Measurements from ENCODE around the gene CFAP52.
A peak's percentile ranks its signal among the peaks of the same experiment; 100 is the strongest.
"Not testable (repeated sequence)": the region's sequence is repeated elsewhere in the genome, so short reads cannot be mapped to it uniquely, and the experiment has no call there.

The CFAP52 gene

GRCh38 chr17:9571201-9571600 is 5.2 kb upstream of the CFAP52 start:
- no peak for DNase-seq (ENCODE audit: low read depth)

GRCh38 chr17:9575381-9576101 is 901 bp upstream of the CFAP52 start, which contains the start of gene STX8:
STX8 (minus strand) TSS chr17:9575820; CDS start chr17:9575808, 12 bp downstream.
- DNase-seq (ENCODE audit: low read depth) = peak; percentile 55

GRCh38 chr17:9577373-9577709 is 899 bp downstream of the CFAP52 start:
- no peak for DNase-seq (ENCODE audit: low read depth)

- no peak for DNase-seq (ENCODE audit: low read depth)
Measured at GRCh38 chr17:9587969-9588656, 11.7 kb downstream of the CFAP52 start.

- no peak for DNase-seq (ENCODE audit: low read depth)
Measured at GRCh38 chr17:9594065-9594464, 17.6 kb downstream of the CFAP52 start.

GRCh38 chr17:9597638-9598037 is 21.2 kb downstream of the CFAP52 start:
- DNase-seq (ENCODE audit: low read depth) = not testable (repeated sequence)

- DNase-seq (ENCODE audit: low read depth) = no peak
Measured at GRCh38 chr17:9598661-9599060, 22.2 kb downstream of the CFAP52 start.

GRCh38 chr17:9604583-9604982 is 28.1 kb downstream of the CFAP52 start:
- DNase-seq (ENCODE audit: low read depth) = not testable (repeated sequence)

GRCh38 chr17:9606453-9606852 is 30.0 kb downstream of the CFAP52 start:
- no peak for DNase-seq (ENCODE audit: low read depth)

GRCh38 chr17:9607058-9607457 is 30.6 kb downstream of the CFAP52 start:
- DNase-seq (ENCODE audit: low read depth) = not testable (repeated sequence)

GRCh38 chr17:9611557-9611956 is 35.1 kb downstream of the CFAP52 start:
- no peak for DNase-seq (ENCODE audit: low read depth)

- DNase-seq (ENCODE audit: low read depth) = no peak
Measured at GRCh38 chr17:9612006-9612405, 35.6 kb downstream of the CFAP52 start.

- DNase-seq (ENCODE audit: low read depth) = no peak
Measured at GRCh38 chr17:9615486-9615885, 39.0 kb downstream of the CFAP52 start.

GRCh38 chr17:9622961-9623360 is 46.5 kb downstream of the CFAP52 start:
- no peak for DNase-seq (ENCODE audit: low read depth)

GRCh38 chr17:9628509-9628908 is 52.1 kb downstream of the CFAP52 start:
- no peak for DNase-seq (ENCODE audit: low read depth)

- DNase-seq (ENCODE audit: low read depth) = no peak
Measured at GRCh38 chr17:9632741-9633140, 56.3 kb downstream of the CFAP52 start.

GRCh38 chr17:9635340-9635739 is 58.9 kb downstream of the CFAP52 start:
- no peak for DNase-seq (ENCODE audit: low read depth)

GRCh38 chr17:9636501-9636900 is 60.1 kb downstream of the CFAP52 start:
- DNase-seq (ENCODE audit: low read depth) = no peak

- not testable (repeated sequence) for DNase-seq (ENCODE audit: low read depth)
Measured at GRCh38 chr17:9640388-9640787, 63.9 kb downstream of the CFAP52 start.

GRCh38 chr17:9643611-9644010 is 67.2 kb downstream of the CFAP52 start:
- no peak for DNase-seq (ENCODE audit: low read depth)

- no peak for DNase-seq (ENCODE audit: low read depth)
Measured at GRCh38 chr17:9644910-9645751, 68.7 kb downstream of the CFAP52 start, which contains the start of gene USP43. USP43 (plus strand) TSS chr17:9645517; CDS start chr17:9645633, 116 bp downstream.

- DNase-seq (ENCODE audit: low read depth) = no peak
Measured at GRCh38 chr17:9645851-9646545, 69.6 kb downstream of the CFAP52 start.
